H4 (cell line): ENCODE results near the gene NRSN2. TPM values are rescaled to one million over a fixed set of nuclear protein-coding genes. Genes with fewer than 3 reads are reported as not detected.

Experiments
- DNase-seq: peaks from one replicate; pipeline ENCODE4 v3.0.0-alpha.2; 2015; ENCODE audit warnings: low spot score
- total RNA-seq: library from RNA; depleted of rRNA; stranded (reverse); fragments of >200 nt; shearing (Covaris generic); gene quantifications from 2 replicates; pipeline ENCODE4 v1.2.3, GENCODE V29; 2014; rRNA removed

The NRSN2 gene, protein sequence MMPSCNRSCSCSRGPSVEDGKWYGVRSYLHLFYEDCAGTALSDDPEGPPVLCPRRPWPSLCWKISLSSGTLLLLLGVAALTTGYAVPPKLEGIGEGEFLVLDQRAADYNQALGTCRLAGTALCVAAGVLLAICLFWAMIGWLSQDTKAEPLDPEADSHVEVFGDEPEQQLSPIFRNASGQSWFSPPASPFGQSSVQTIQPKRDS
- total RNA-seq, result 69.6 and 72.8 TPM in 2 replicates

DNA sequence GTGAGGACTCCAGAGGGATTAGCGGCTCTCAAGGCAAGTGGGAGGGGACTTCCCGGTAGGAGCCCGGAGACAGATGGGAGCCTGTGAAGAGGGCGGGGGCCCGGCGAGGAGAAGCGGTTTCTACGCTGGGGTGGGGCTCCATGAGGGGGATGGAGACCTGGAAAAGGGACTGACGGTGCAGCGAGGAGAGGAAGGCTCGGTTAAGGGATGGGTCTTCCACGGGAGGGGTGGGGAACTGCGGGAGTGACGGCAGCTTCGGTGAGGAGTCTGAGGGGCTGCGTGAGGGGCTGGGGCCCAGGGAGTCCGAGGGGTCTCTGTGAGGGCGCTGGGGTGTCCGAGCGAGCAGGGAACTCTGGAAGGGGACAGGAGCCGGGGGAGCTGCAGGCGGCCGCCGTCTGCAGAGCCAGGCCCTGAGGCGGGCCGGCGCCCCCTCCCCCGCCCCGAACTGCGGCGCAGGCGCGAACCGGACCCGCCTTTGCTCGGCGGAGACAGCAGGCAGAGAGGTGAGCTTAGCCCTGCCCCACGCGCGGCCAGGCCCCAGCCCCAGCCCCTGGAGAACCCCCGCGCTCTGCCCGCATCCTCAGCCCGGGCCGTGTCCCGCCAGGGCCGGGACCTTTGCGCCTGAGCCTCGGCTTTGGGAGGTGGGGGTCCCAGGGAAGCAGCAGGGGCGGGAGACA, at the start of gene NRSN2:
TSS of gene NRSN2 (plus strand) at position 472 of the 677 bp plus-strand sequence. CDS start 2,533 bp downstream, outside the sequence.
- DNase-seq, result peak; percentile 68

DNA sequence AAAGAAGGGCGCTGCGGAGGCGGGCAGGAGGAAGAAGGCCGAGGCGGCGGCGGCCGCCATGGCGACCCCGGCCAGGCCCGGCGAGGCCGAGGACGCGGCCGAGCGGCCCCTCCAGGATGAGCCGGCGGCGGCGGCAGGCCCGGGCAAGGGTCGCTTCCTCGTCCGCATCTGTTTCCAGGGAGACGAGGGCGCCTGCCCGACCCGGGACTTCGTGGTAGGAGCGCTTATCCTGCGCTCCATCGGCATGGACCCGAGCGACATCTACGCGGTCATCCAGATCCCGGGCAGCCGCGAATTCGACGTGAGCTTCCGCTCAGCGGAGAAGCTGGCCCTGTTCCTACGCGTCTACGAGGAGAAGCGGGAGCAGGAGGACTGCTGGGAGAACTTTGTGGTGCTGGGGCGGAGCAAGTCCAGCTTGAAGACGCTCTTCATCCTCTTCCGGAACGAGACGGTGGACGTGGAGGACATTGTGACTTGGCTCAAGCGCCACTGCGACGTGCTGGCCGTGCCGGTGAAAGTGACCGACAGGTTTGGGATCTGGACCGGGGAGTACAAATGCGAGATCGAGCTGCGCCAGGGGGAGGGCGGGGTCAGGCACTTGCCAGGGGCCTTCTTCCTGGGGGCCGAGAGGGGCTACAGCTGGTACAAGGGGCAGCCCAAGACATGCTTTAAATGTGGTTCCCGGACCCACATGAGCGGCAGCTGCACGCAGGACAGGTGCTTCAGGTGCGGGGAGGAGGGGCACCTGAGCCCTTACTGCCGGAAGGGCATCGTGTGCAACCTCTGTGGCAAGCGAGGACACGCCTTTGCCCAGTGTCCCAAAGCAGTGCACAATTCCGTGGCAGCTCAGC, 48.8 kb upstream of the NRSN2 start:
- peak; percentile 44 for DNase-seq

DNA sequence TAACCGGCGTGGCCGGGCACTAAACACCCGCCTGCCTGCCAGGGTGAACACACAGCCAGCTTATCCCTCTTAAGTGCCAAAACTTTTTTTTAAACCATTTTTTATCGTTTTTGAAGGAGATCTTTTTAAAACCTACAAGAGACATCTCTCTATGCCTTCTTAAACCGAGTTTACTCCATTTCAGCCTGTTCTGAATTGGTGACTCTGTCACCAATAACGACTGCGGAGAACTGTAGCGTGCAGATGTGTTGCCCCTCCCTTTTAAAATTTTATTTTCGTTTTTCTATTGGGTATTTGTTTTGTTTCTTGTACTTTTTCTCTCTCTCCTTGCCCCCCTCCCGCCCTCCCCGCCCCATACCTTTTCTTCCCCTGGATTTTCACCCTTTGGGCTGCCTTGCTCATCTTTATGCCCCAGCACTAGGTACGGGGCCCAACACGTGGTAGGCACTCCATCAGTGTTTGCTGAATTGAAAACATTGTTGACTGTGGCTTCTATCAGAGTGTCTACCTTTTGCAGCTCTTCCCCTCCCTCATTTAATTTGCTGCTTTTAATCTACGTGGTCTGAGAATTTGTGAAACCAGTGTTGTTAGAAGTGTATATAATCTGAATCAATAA, 48.0 kb upstream of the NRSN2 start:
- no peak for DNase-seq

DNA sequence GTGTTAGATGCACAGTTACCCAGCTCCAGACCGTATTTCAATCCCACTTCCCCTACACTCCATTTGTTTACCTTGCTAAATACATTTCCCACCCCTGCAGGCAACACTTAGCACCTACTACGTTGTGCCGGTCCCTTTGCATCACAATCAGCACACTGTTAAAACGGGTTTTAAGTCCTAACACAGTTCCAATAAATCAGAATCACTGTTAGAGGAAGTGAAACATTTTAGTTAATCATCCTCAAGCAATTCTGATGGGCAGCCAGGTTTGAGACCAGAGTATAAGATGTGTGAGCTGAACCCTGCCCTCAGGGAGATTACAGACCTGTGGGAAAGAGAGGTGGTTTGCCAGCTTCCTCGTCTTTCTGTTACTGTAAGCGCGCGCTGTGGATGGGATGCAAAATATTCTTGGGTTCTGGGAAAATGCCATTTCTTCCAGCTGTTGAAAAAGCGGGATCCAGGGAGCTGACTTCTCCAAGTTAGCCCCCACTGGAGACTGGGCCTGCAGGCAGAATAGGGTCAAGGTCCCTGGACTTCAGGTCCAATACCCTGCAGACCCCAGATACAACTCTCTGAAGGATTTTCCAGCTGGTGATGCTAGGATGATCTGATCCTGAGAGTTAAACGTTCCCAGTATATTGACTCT, 46.4 kb upstream of the NRSN2 start:
- DNase-seq, result no peak

DNA sequence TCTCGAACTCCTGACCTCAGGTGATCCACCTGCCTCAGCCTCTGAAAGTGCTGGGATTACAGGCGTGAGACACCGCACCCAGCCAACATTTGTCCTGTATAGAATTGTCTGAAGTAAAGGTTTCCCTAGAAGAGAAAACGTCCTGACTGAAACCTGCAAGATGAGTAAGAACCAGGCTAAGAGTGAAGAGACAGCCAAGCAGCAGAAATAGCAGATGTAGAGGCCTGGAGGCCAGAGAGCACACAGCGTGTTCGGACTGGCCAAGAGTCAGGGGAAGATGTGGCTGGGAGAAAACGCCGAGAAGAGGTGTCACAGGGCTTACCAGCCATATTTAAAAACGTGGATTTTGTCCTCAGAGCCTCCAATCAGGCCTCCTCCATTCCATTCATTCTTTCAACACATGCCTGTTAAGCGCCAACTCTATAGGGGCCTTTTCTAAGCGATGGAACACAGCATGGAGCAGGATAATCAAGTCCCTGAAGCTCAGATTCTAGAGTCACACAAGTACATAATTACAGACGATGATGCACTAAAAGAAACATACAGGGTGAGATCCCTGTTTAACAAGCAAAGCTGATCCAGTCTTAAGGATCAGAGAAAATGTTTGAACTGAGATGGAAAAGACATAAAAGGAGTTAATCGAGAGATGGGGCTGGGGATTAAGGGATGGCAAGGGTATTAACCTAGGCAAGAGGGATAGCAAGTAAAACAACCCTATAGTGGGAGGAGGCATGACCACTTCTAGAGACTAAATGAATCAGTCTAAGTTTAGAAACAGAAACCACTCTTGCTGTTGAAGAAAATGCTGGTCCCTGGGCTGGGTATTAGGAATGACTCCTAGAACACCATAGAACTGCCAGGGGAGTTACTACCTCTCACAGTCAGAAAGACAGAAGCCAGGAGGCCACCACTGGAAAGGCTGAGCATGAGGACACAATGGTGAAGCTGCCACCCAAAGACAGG, 44.7 kb upstream of the NRSN2 start:
- no peak for DNase-seq

DNA sequence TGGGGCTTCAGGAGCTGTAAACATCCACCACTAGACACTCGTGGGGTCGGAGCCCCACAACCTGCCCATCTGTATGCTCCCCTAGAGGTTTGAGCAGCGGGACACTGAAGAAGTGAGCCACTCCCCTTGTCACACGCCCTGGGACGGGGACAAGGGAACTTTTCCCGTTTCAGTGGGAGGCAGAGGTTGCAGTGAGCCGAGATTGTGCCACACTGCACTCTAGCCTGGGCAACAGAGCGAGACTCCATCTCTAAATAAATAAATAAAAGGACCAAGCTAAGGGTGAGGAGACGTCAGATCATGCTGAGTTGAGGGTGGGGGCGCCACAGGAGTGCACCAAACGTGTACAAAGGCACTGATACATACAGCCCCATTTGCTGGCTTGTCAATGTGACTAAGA, 41.2 kb upstream of the NRSN2 start:
- DNase-seq, result no peak

DNA sequence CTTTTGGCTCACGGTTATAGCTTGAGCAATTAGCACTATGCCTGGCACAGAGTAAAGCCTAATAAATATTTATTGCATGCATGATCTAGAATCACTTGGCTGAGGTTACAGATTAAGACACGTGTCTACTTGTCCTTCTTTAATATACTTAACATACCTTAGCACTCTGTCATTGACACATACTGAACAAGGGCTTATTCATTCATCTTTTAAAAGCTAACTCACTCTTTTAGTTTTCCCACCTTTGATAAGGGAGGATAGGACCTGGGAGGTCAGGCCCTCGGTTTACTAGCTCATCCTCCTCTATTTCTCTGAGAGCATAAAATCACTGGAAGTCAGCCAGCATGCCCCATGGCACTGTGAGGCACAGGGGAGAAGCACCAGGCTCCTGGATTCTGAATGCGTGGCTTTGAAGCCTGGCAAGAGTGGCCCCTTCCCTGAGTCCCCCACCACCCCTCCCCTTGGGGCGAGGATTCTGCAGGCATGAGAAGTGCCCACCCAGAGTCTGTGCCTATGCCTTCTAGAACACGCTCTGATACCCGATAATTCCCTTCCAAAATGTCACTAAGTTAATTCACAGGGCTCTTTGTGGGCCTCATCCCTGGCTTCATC, 38.4 kb upstream of the NRSN2 start:
- no peak for DNase-seq

DNA sequence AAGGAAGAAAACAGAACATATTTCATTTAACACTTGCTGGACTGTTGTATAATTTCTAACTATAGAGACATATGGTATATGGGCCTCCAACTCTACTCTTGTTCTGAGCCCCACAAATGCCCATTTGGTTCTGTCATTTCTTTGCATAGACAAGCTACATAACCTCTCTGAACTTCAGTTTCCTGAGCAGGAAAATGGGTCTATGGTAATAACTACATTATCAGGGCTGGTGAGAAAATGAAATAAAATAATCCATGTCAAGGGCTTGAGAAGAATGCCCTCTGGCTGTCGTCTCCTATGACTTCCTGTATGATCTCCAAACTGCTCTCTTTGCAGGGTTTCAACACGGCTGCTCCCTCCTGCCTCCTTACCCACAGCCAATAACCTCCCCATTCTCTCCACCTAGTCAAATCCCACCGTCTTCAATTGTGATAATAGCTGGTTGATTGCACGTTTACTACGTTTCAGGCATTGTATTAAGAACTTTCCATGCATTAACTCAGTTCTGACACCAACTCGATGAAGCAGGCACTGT, 37.5 kb upstream of the NRSN2 start:
- no peak for DNase-seq

DNA sequence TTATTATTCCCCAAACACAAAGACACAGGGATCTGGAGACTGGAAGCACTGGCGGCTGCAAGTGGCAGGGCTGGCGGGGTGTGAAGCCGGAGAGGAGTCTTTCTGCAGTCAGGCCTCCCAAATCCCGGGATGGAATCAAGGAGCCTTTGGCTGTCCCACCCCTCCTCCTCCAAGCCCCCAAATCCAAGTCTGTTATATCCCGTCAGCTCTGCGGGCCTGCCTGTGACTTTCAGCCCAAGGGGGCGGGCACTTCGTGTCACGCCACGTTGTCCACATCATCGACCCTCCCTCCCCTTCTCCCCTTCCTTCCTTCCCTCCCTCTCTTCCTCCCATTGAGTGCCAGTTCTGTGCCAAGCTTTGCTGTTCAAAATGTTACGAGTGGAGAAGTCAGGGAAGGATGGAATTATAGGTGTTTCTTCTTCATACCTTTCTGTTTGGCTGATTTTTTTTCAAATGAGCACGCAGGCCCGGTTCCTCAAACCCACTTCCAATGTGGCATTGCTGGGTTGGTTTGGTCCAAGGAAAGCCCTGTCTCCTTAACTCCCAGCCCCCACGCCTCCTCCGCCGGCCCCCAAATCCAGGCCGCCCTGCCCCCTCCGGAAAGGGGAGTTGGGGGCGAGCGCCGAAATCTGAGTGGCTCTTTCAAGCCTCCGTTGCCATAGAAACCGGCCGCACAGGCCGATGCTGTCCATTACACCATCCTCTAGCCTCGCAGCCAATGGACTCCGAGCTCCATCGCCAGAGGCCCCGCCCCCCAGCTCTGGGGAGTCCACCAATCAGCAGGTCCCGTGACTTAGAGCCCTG, 36.9 kb upstream of the NRSN2 start:
- DNase-seq, result peak; percentile 98

DNA sequence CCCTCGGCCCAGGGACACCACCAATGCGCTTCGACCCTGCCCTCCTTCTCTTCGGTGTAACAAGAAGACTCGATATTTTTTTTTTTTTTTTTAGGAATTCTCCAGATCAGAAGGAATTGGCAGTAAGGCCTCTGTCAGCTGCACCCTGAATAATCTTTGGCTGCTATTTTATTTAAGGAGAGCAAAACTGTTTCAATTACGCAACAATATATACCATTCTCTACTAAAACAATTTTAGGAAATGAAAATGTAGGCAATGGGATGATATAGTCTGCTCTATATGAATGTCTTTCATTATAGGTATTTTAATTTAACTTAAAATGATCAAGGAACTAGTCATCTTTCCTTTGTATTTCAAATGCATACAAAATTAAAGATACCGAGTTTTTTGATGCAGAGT, 36.3 kb upstream of the NRSN2 start:
- no peak for DNase-seq

DNA sequence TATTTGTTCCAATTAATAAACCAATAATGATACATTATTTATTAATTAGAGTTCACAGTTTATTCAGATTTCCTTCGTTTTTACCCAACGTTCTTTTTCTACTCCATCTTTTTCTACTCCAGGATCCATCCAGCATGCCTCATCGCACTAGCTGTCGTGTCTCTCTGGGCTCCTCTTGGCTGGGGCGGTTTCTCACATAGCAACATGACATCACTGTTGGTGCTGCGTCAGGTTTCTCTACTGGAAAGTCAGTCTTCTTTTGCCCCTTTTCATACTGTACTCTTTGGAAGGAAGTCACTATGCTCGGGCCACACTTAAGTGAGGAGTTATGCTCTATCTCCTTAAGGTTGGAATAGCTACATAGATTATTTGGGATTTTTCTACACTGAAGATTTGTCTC, 35.3 kb upstream of the NRSN2 start:
- DNase-seq, result no peak

DNA sequence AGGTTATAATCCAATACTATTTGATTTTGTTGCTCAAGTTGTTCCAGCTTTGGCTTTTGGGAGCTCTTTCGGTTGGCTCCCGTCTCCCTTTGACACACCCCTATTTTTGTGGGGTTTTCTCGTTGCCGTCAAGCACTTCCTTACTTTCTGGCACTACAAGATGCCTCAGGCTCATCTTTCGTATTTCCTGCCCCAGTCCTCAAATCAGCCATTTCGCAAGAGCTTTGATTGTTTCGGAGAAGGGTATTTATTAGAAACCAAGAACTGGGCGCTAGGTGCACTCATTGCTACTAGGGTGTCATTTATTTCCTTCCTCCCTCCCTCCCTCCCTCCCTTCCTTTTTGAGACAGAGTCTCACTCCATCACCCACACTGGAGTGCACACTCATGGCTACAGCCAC, 34.8 kb upstream of the NRSN2 start:
- no peak for DNase-seq

DNA sequence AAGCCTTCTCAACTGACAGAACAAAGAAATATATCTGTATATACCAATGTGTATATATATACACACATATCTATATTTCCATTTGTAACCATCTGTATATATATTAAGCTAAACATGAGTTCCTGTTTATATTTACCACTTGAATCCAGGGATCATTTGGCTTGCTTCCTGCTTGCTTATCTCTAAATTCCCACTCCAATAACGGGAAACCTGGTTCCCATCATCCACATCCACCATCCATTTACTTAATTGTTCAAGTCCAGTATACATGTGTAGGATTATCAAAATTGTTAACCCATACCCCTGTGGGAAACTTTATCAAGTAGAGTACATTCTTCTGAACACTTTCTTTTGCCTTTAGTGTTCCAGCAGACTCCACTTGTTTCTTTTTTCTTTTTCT, 34.0 kb upstream of the NRSN2 start:
- no peak for DNase-seq

DNA sequence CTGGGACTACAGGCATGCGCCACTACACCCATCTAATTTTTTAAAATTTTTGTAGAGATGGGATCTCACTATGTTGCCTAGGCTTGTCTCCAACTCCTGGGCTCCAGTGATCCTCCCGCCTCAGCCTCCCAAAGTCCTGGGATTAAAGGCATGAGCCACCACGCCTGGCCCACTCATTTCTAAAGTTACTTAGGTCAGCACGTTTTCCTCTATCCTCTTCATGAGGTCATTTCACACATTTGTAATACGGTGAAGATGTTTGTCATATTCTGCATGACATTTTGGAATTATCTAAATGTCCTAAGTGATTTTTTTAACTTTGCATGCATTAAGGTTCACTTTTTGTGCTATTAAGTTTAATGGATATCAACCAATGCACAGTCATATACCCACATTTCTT, 33.5 kb upstream of the NRSN2 start:
- no peak for DNase-seq

DNA sequence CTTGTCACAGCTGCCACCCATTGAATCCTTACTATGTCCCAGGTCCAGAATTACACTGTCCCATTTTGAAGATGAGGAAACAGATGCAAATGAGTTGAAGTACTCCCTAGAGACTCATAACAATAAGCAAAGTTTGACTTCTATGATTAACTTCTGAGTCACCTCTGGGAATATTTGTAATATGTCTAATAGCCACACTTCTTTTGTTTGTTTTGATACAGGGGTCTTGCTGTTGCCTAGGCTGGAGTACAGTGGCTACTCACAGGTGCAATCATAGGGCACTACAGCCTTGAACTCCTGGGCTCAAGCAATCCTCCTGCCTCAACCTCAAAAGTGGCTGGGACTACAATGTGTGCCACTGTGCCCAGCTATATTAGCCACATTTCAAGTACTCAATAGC, 33.0 kb upstream of the NRSN2 start:
- no peak for DNase-seq

DNA sequence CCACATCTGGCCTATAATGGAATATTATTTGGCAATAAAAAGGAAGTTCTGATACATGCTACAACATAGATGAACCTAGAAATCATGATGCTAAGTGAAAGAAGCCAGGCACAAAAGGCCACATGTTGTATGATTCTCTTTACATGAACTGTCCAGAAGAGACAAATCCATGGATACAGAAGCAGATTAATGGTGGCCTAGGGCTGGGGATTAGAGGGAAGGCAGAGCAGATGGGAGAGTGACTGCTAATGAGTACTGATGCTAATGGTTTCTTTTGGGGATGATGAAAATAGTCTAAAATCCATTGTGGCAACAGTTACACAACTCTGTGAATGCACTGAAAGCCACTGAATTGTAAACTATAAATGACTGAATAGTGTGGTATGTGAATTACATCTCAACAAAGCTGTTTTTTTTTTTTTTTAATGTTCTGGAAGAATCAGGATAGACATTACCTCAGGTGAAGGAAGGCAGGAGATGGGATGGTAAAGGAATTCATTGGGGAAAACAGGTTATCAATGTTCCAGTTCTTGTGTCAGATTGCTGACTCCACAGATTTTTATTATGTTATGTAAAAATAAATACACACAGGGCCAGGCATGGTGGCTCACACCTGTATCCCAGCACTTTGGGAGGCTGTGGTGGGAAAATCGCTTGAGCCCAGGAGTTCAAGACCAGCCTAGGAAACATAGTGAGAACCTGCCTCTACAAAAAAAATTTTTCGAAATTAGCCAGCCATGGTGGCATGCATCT, 30.4 kb upstream of the NRSN2 start:
- no peak for DNase-seq

DNA sequence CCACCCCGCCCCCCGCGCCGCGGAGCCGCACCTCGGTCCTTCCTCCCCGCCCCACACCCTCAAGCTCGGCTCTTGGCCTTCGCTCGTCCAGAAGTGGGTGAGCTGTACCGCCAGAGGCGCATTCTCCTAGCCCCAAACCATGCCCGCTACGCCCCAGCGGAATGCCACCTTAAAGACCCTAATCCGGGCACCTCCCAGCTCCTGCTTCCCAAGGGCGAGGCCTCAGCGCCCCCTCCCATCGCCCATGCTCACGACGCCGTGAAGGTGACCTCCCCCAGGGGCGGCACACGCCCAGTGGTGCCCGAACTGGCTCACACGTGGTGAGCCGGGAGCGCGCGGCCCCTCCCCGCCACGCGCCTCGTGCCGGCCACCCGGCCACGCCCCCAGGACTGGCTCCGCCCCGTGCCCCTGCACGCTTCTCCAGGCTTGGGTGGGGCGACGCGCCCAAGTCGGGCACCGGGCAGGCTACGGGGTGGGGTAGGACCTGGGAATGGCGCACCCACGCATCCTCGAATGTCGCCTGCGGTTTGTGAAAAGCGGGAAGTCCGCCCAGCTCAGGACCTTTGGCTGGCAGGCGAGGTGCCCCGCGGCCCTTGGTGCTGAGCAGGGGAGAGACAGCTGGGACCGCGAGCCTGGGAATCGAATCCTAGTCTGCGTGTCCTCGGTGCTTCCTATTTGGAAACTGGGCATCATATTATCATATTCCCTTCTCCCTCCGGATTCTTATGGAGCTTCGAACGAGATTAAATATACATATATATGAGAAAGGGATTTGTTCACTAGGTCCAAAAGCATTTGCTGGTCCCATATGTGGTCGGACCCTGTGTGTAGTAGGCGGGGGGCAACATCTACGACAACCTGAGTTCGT, 22.5 kb upstream of the NRSN2 start:
- peak; percentile 86 for DNase-seq
